GM23338 (cell line): ENCODE measurements around the gene CTSC. TPM values are rescaled to one million over a fixed set of nuclear protein-coding genes. Genes with fewer than 3 reads are reported as not detected.

Experiments
- ATAC-seq: fragments of 200-7000 bp; cut with Tn5 transposase; 3 replicates; pipeline ENCODE4 v1.9.1; 2020
- DNase-seq: peaks from one replicate; pipeline ENCODE4 v3.0.0-alpha.2; 2015; ENCODE audit warnings: low spot score
- H2AFZ ChIP-seq: fragments of 200-600 bp; sonication (generic); 2 replicates; pipeline ENCODE4 v1.8.0; 2016; ENCODE audit warnings: antibody characterized with exemption, mild to moderate bottlenecking, moderate library complexity
- H3F3A ChIP-seq: fragments of 200-600 bp; sonication (generic); replicated peaks from 2 replicates; pipeline ENCODE4 v1.8.0; 2017; ENCODE audit warnings: antibody characterized with exemption, mixed run types, low read depth
- H3K27ac ChIP-seq: fragments of 200-600 bp; sonication (generic); 2 replicates; pipeline ENCODE4 v1.6.1; 2016; ENCODE audit warnings: low read depth
- H3K27me3 ChIP-seq: fragments of 200-600 bp; sonication (generic); 2 replicates; pipeline ENCODE4 v1.8.0; 2016; ENCODE audit warnings: mild to moderate bottlenecking, mixed run types, moderate library complexity; ENCODE audit not compliant: insufficient read depth
- H3K36me3 ChIP-seq: fragments of 200-600 bp; sonication (generic); 2 replicates; pipeline ENCODE4 v1.8.0; 2016; ENCODE audit warnings: mild to moderate bottlenecking; ENCODE audit not compliant: insufficient read depth
- H3K4me1 ChIP-seq: fragments of 200-600 bp; sonication (generic); 2 replicates; pipeline ENCODE4 v1.8.0; 2016; ENCODE audit warnings: mild to moderate bottlenecking, moderate library complexity; ENCODE audit not compliant: insufficient read depth
- H3K4me2 ChIP-seq: fragments of 200-600 bp; sonication (generic); 2 replicates; pipeline ENCODE4 v1.7.1; 2017; ENCODE audit warnings: mixed run types
- H3K4me3 ChIP-seq: fragments of 200-600 bp; sonication (generic); 2 replicates; pipeline ENCODE4 v1.6.1; 2016; ENCODE audit warnings: mixed run types
- H3K79me2 ChIP-seq: fragments of 200-600 bp; sonication (generic); replicated peaks from 2 replicates; pipeline ENCODE4 v1.8.0; 2017; ENCODE audit warnings: mild to moderate bottlenecking; ENCODE audit not compliant: insufficient read depth
- H3K9me2 ChIP-seq: fragments of 200-600 bp; sonication (generic); 2 replicates; pipeline ENCODE4 v1.8.0; 2017; ENCODE audit not compliant: insufficient read depth
- H4K20me1 ChIP-seq: fragments of 200-600 bp; sonication (generic); replicated peaks from 2 replicates; pipeline ENCODE4 v1.8.0; 2017; ENCODE audit warnings: mild to moderate bottlenecking; ENCODE audit not compliant: insufficient read depth
- H3K27ac Mint-ChIP-seq: 2 replicates; pipeline ENCODE4 v1.8.0; 2020; ENCODE audit warnings: inconsistent platforms, mild to moderate bottlenecking, moderate library complexity, mixed read lengths
- H3K27me3 Mint-ChIP-seq: 3 replicates; pipeline ENCODE4 v1.8.0; 2022; ENCODE audit warnings: low read depth, mild to moderate bottlenecking, moderate library complexity, mixed read lengths, inconsistent platforms; ENCODE audit not compliant: insufficient read depth, poor library complexity
- H3K36me3 Mint-ChIP-seq: 3 replicates; pipeline ENCODE4 v1.8.0; 2021; ENCODE audit warnings: low read depth, mild to moderate bottlenecking, inconsistent platforms, moderate library complexity, mixed read lengths
- H3K4me1 Mint-ChIP-seq: 3 replicates; pipeline ENCODE4 v1.8.0; 2020; ENCODE audit warnings: mild to moderate bottlenecking, inconsistent platforms, mixed read lengths
- H3K4me3 Mint-ChIP-seq: 3 replicates; pipeline ENCODE4 v1.8.0; 2021; ENCODE audit warnings: moderate library complexity, mild to moderate bottlenecking, inconsistent platforms, mixed read lengths
- H3K9me3 Mint-ChIP-seq: 3 replicates; pipeline ENCODE4 v1.8.0; 2020; ENCODE audit warnings: moderate library complexity, mild to moderate bottlenecking, inconsistent platforms, mixed read lengths
- CREB1 ChIP-seq: fragments of 250-450 bp; sonication (Bioruptor Pico); IDR thresholded peaks from 2 replicates; pipeline ENCODE4 v1.5.0; 2020; ENCODE audit warnings: low read depth, mild to moderate bottlenecking, moderate library complexity
- EZH2 ChIP-seq: fragments of 200-600 bp; sonication (generic); IDR thresholded peaks from one replicate; pipeline ENCODE4 v1.8.0; 2017; ENCODE audit warnings: antibody characterized with exemption, mild to moderate bottlenecking, low read depth; ENCODE audit not compliant: unreplicated experiment
- JUNB ChIP-seq: IDR thresholded peaks from one replicate; pipeline ENCODE4 v1.6.1; 2016; ENCODE audit warnings: antibody characterized with exemption; ENCODE audit not compliant: unreplicated experiment
- NANOG ChIP-seq: IDR thresholded peaks from 2 replicates; pipeline ENCODE4 v1.6.1; 2016; ENCODE audit warnings: antibody characterized with exemption, borderline replicate concordance
- POLR2AphosphoS5 ChIP-seq: IDR thresholded peaks from 2 replicates; pipeline ENCODE4 v1.6.1; 2016; ENCODE audit warnings: antibody characterized with exemption, low read depth
- STAT1 ChIP-seq: IDR thresholded peaks from one replicate; pipeline ENCODE4 v1.6.1; 2016; ENCODE audit warnings: antibody characterized with exemption; ENCODE audit not compliant: unreplicated experiment
- ZNF114 ChIP-seq: fragments of 250-450 bp; sonication (Bioruptor Pico); IDR thresholded peaks from 2 replicates; pipeline ENCODE4 v1.5.0; 2020; ENCODE audit warnings: mild to moderate bottlenecking, moderate library complexity
- ZNF331 ChIP-seq: fragments of 250-450 bp; sonication (Bioruptor Pico); IDR thresholded peaks from 2 replicates; pipeline ENCODE4 v1.5.0; 2020; ENCODE audit warnings: low read depth, mild to moderate bottlenecking, moderate library complexity
- polyA plus RNA-seq: library from polyadenylated mRNA; unstranded; fragments of >200 nt; fragmentation: Nextera tagmentation; extraction: Ambion mirVana; gene quantifications from 2 replicates; pipeline ENCODE4 v1.2.1, GENCODE V29; 2016
- total RNA-seq: library from RNA; depleted of rRNA; stranded (reverse); fragments of >200 nt; shearing (Covaris generic); gene quantifications from 2 replicates; pipeline ENCODE4 v1.2.3, GENCODE V29; 2014
- TF ChIP-seq, protein P1 (sequence below): IDR thresholded peaks from 2 replicates; pipeline ENCODE4 v1.6.1; 2016; ENCODE audit warnings: antibody characterized with exemption
- TF ChIP-seq, protein P2 (sequence below): fragments of 250-450 bp; sonication (Bioruptor Pico); IDR thresholded peaks from 2 replicates; pipeline ENCODE4 v1.5.0; 2020; ENCODE audit warnings: mild to moderate bottlenecking, moderate library complexity
- TF ChIP-seq, protein P3 (sequence below), 2 experiments: fragments of 200-600 bp in 1 of 2; sonication (generic) in 1 of 2; conservative IDR thresholded peaks; 2 replicates each; pipeline versions ENCODE4 v1.5.1 to v1.6.1; 2016 to 2017; ENCODE audit warnings: antibody characterized with exemption in 2 of 2, low read depth in 2 of 2, mild to moderate bottlenecking in 2 of 2, moderate library complexity in 1 of 2

Gene CTSC
- total and polyA plus RNA-seq, 2 experiments from 2014 or later, result 408 to 444 TPM

DNA sequence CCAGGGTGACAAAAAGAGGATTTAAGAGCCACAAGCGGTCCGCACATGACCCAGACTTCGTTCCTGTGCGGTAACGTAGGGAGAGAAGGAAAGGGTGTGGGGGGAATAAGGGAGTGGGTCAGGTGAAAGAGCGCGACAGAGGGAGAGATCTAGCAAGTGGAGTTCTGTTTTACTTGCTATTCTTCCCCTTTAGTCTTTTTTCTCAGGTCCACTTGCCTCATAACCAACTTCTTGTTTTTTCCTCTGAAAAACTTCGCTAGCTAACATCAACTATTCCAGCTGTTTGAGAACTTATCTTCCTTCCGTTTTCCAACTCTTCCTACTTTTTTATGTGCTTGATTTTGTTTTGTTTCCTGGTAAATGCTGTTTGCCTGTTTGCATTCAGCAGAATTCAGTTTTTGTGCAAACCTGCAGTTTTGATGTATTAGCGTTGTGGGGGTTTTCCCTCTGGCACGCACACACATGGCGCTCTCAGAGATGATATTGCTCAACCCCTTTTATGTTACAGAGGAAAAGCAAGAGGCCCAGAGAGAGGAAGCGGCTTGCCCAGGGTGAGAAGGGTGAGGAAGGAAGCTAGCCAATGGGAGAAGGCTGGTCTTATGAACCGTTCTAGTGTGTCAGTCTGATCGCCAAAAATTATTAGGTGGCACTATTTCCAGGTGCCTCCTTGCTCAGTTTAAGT is 592 bp upstream of the CTSC start:
- peaks cover 51% of the 10 kb centered on the region for H3K4me1 ChIP-seq
- H3F3A ChIP-seq, result no peaks in the 10 kb centered on the region
- peak overlapping the region; percentile 99 for H3K27ac Mint-ChIP-seq
- no peaks in the 10 kb centered on the region; the same call in 2 of the 3 replicates for H3K9me3 Mint-ChIP-seq
- H3K27me3 ChIP-seq, result no peaks in the 10 kb centered on the region
- H2AFZ ChIP-seq, result peak overlapping the region; percentile 95
- peak overlapping the region; percentile 73; the same call in 1 of the 2 replicates for H3K27ac ChIP-seq
- H4K20me1 ChIP-seq, result peaks cover 10% of the 10 kb centered on the region; the same call in 1 of the 2 replicates
- peak; percentile 41 for DNase-seq
- peak overlapping the region; percentile 100 for H3K4me3 Mint-ChIP-seq
- H3K79me2 ChIP-seq, result peaks cover 48% of the 10 kb centered on the region
- H3K27me3 Mint-ChIP-seq, result peaks cover 14% of the 10 kb centered on the region
- H3K9me2 ChIP-seq, result no peaks in the 10 kb centered on the region
- H3K36me3 Mint-ChIP-seq, result peaks cover 41% of the 10 kb centered on the region
- peak overlapping the region; percentile 88 for H3K4me2 ChIP-seq
- peak; percentile 64 for ATAC-seq
- H3K4me3 ChIP-seq, result peak overlapping the region; percentile 93
- peaks cover 23% of the 10 kb centered on the region for H3K36me3 ChIP-seq
- H3K4me1 Mint-ChIP-seq, result peaks cover 43% of the 10 kb centered on the region
- TF ChIP-seq, protein P1, sequence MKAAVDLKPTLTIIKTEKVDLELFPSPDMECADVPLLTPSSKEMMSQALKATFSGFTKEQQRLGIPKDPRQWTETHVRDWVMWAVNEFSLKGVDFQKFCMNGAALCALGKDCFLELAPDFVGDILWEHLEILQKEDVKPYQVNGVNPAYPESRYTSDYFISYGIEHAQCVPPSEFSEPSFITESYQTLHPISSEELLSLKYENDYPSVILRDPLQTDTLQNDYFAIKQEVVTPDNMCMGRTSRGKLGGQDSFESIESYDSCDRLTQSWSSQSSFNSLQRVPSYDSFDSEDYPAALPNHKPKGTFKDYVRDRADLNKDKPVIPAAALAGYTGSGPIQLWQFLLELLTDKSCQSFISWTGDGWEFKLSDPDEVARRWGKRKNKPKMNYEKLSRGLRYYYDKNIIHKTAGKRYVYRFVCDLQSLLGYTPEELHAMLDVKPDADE, result no peak

DNA sequence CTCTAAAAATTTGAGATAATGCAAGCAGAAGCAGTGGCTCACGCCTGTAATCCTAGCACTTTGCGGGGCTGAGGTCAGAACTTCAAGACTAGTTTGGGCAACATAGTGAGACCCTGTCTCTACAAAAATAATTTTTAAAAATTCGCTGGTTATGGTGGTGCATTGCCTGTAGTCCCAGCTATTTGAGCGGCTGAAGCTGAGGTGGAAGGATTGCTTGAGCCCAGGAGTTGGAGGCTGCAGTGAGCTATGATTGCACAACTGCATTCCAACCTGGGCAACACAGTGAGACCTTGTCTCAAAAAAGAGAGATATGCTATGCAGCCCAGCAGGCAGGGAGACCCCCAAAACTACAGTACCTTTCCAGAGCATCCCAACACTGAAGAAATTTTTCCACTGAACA is 2.3 kb downstream of the CTSC start:
- H3F3A ChIP-seq, result no peaks in the 10 kb centered on the region
- H3K9me2 ChIP-seq, result no peaks in the 10 kb centered on the region
- H3K4me1 Mint-ChIP-seq, result peaks cover 58% of the 10 kb centered on the region
- H3K36me3 ChIP-seq, result peaks cover 39% of the 10 kb centered on the region
- peak overlapping the region; percentile 93 for H3K4me3 ChIP-seq
- H3K4me1 ChIP-seq, result peaks cover 68% of the 10 kb centered on the region
- H3K27ac Mint-ChIP-seq, result peak overlapping the region; percentile 26; the same call in 1 of the 2 replicates
- H2AFZ ChIP-seq, result no peak overlapping the region
- no peak for DNase-seq
- peak overlapping the region; percentile 100 for H3K4me3 Mint-ChIP-seq
- H3K4me2 ChIP-seq, result peak overlapping the region; percentile 88
- H3K9me3 Mint-ChIP-seq, result no peaks in the 10 kb centered on the region; the same call in 2 of the 3 replicates
- H3K36me3 Mint-ChIP-seq, result peaks cover 68% of the 10 kb centered on the region
- peaks cover 26% of the 10 kb centered on the region for H4K20me1 ChIP-seq
- H3K27me3 Mint-ChIP-seq, result peaks cover 12% of the 10 kb centered on the region
- no peaks in the 10 kb centered on the region for H3K27me3 ChIP-seq
- no peak overlapping the region for H3K27ac ChIP-seq
- peaks cover 77% of the 10 kb centered on the region for H3K79me2 ChIP-seq
- no peak for ATAC-seq
- no peak for TF ChIP-seq EZH2
- no peak for TF ChIP-seq JUNB
- no peak for TF ChIP-seq POLR2AphosphoS5
- TF ChIP-seq, protein P1, result no peak
- no peak for TF ChIP-seq CREB1
- TF ChIP-seq, protein P2, sequence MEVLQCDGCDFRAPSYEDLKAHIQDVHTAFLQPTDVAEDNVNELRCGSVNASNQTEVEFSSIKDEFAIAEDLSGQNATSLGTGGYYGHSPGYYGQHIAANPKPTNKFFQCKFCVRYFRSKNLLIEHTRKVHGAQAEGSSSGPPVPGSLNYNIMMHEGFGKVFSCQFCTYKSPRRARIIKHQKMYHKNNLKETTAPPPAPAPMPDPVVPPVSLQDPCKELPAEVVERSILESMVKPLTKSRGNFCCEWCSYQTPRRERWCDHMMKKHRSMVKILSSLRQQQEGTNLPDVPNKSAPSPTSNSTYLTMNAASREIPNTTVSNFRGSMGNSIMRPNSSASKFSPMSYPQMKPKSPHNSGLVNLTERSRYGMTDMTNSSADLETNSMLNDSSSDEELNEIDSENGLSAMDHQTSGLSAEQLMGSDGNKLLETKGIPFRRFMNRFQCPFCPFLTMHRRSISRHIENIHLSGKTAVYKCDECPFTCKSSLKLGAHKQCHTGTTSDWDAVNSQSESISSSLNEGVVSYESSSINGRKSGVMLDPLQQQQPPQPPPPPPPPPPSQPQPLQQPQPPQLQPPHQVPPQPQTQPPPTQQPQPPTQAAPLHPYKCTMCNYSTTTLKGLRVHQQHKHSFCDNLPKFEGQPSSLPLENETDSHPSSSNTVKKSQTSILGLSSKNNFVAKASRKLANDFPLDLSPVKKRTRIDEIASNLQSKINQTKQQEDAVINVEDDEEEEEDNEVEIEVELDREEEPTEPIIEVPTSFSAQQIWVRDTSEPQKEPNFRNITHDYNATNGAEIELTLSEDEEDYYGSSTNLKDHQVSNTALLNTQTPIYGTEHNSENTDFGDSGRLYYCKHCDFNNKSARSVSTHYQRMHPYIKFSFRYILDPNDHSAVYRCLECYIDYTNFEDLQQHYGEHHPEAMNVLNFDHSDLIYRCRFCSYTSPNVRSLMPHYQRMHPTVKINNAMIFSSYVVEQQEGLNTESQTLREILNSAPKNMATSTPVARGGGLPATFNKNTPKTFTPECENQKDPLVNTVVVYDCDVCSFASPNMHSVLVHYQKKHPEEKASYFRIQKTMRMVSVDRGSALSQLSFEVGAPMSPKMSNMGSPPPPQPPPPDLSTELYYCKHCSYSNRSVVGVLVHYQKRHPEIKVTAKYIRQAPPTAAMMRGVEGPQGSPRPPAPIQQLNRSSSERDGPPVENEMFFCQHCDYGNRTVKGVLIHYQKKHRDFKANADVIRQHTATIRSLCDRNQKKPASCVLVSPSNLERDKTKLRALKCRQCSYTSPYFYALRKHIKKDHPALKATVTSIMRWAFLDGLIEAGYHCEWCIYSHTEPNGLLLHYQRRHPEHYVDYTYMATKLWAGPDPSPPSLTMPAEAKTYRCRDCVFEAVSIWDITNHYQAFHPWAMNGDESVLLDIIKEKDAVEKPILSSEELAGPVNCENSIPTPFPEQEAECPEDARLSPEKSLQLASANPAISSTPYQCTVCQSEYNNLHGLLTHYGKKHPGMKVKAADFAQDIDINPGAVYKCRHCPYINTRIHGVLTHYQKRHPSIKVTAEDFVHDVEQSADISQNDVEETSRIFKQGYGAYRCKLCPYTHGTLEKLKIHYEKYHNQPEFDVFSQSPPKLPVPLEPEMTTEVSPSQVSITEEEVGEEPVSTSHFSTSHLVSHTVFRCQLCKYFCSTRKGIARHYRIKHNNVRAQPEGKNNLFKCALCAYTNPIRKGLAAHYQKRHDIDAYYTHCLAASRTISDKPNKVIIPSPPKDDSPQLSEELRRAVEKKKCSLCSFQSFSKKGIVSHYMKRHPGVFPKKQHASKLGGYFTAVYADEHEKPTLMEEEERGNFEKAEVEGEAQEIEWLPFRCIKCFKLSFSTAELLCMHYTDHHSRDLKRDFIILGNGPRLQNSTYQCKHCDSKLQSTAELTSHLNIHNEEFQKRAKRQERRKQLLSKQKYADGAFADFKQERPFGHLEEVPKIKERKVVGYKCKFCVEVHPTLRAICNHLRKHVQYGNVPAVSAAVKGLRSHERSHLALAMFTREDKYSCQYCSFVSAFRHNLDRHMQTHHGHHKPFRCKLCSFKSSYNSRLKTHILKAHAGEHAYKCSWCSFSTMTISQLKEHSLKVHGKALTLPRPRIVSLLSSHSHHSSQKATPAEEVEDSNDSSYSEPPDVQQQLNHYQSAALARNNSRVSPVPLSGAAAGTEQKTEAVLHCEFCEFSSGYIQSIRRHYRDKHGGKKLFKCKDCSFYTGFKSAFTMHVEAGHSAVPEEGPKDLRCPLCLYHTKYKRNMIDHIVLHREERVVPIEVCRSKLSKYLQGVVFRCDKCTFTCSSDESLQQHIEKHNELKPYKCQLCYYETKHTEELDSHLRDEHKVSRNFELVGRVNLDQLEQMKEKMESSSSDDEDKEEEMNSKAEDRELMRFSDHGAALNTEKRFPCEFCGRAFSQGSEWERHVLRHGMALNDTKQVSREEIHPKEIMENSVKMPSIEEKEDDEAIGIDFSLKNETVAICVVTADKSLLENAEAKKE (CRISPR knock-in tag), result no peak
- TF ChIP-seq ZNF114 (CRISPR knock-in tag), result no peak
- TF ChIP-seq ZNF331 (CRISPR knock-in tag), result no peak
- no peak for TF ChIP-seq STAT1
- TF ChIP-seq NANOG, result no peak
- TF ChIP-seq, protein P3, sequence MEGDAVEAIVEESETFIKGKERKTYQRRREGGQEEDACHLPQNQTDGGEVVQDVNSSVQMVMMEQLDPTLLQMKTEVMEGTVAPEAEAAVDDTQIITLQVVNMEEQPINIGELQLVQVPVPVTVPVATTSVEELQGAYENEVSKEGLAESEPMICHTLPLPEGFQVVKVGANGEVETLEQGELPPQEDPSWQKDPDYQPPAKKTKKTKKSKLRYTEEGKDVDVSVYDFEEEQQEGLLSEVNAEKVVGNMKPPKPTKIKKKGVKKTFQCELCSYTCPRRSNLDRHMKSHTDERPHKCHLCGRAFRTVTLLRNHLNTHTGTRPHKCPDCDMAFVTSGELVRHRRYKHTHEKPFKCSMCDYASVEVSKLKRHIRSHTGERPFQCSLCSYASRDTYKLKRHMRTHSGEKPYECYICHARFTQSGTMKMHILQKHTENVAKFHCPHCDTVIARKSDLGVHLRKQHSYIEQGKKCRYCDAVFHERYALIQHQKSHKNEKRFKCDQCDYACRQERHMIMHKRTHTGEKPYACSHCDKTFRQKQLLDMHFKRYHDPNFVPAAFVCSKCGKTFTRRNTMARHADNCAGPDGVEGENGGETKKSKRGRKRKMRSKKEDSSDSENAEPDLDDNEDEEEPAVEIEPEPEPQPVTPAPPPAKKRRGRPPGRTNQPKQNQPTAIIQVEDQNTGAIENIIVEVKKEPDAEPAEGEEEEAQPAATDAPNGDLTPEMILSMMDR (conservative IDR thresholded peaks at IDR 0.05; ENCODE audit: low read depth in 2 of 2), result no peak
